22Rv1 (cell line): ENCODE measurements around the gene FAM8A1.

Experiments used
- H3K27ac ChIP-seq: fragments of 450-650 bp; 2 replicates; pipeline ENCODE4 v1.5.1; 2017
- ZFX ChIP-seq: fragments of 450-650 bp; IDR thresholded peaks from 2 replicates; pipeline ENCODE4 v1.6.1; 2017; ENCODE audit warnings: antibody characterized with exemption, borderline replicate concordance
- TF ChIP-seq, protein P1 (sequence below): fragments of 450-650 bp; IDR thresholded peaks from 2 replicates; pipeline ENCODE4 v1.5.1; 2017; ENCODE audit warnings: mild to moderate bottlenecking

Gene FAM8A1

DNA sequence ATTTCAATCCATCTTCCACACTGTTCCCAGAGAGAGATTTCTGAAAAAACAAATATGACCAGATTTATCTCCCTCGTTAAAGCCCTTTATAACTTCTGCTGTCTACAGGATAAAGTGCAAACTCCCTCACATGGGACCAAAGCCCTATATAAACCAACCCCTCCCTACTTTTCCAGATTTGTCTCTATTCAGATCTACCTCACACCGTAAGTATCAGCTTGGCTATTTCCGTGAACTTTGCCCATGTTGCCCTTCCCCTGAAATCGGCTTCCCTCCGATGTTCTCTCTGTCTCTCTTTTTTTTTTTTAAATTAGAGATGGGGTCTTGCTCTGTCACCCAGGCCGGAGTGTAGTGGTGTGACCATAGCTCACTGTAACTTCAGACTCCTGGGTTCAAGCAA is 12.1 kb upstream of the FAM8A1 start:
- TF ChIP-seq, protein P1, sequence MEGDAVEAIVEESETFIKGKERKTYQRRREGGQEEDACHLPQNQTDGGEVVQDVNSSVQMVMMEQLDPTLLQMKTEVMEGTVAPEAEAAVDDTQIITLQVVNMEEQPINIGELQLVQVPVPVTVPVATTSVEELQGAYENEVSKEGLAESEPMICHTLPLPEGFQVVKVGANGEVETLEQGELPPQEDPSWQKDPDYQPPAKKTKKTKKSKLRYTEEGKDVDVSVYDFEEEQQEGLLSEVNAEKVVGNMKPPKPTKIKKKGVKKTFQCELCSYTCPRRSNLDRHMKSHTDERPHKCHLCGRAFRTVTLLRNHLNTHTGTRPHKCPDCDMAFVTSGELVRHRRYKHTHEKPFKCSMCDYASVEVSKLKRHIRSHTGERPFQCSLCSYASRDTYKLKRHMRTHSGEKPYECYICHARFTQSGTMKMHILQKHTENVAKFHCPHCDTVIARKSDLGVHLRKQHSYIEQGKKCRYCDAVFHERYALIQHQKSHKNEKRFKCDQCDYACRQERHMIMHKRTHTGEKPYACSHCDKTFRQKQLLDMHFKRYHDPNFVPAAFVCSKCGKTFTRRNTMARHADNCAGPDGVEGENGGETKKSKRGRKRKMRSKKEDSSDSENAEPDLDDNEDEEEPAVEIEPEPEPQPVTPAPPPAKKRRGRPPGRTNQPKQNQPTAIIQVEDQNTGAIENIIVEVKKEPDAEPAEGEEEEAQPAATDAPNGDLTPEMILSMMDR: no peak
- TF ChIP-seq ZFX: no peak
- no peak overlapping the region for H3K27ac ChIP-seq

DNA sequence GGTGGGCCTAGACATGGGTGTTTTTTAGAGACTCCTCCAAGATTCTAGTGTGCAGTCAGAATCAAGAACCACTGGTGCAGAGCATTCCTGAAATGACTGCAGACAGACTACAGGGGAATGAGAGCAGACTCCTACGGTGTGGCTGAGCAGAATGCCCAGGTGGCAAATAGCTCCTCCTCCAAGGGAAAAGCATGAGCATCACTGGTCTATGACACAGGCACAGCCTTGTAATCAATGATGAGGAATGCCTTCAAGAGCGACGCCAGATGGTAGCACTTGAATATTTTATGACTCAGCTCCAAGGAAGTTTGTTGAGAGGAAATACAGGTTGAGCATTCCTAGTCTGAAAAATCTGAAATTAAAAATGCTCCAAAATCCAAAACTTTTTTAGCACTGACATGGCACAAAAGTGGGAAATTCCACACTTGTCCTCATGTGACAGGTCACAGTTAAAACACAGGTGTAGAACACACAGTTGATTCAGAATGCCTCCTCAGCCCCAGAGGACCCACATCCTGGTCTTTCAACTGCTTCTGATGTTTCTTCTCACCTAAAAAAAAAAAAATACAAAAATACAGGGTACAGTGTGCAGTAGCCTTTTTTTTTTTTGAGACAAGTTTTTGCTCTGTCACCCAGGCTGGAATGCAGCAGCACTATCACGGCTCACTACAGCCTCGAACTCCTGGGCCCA is 10.6 kb upstream of the FAM8A1 start:
- no peak for TF ChIP-seq ZFX
- TF ChIP-seq, protein P1: no peak
- no peak overlapping the region for H3K27ac ChIP-seq

DNA sequence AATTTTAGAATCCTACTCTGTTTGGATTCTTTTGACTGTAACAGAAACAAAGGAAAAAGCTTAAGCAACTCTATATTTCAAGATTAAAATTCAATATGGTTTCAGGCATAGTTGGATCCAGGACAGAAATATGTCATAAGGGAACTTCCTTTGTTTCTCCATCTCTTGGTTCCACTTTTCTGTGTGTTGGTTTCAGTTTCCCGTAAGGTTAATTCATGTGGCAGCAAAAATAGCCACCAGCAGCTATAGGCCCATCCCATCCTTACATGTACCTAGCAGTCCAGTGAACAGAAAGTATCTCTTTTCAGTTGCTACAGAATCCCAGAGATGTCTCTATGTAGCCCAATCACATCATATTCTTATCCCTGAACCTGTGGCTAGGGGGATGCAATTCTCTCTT is 8.8 kb upstream of the FAM8A1 start:
- no peak overlapping the region for H3K27ac ChIP-seq
- TF ChIP-seq, protein P1: no peak
- no peak for TF ChIP-seq ZFX

DNA sequence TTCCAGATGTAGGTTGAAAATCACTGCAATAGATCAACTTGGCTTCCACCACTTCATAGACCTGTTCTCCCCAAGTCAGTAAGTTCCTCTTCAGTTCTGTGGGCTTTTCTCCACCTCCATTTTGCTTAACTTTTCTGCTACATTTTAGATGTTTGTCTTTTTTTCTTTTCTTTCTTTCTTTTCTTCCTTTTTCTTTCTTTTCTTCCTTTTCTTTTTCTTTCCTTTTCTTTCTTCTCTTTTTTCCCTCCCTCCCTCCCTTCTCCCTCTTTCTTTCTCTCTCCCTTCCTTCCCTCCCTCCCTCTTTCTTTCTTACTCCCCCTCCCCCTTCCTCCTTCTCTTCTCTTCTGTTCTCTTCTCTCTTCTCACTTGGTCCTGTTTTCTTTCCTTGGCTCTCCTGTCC is 6.9 kb upstream of the FAM8A1 start:
- TF ChIP-seq ZFX: no peak
- TF ChIP-seq, protein P1: no peak
- H3K27ac ChIP-seq: no peak overlapping the region

DNA sequence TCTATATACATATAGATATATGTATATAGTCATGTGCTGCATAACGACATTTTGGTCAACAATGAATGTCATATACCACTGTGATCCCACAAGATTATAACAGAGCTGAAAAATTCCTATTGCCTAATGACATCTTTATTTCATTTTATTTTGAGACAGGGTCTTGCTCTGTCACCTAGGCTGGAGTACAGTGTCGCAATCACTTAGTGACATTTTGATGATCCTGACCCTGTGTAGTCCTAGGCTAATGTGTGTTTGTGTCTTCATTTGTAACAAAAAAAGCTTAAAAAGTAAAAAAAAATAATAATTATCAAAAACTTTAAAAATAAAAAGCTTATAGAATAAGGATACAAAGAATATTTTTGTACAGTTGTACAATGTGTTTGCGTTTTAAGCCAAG is 4.0 kb upstream of the FAM8A1 start:
- H3K27ac ChIP-seq: no peak overlapping the region
- TF ChIP-seq, protein P1: no peak
- no peak for TF ChIP-seq ZFX

DNA sequence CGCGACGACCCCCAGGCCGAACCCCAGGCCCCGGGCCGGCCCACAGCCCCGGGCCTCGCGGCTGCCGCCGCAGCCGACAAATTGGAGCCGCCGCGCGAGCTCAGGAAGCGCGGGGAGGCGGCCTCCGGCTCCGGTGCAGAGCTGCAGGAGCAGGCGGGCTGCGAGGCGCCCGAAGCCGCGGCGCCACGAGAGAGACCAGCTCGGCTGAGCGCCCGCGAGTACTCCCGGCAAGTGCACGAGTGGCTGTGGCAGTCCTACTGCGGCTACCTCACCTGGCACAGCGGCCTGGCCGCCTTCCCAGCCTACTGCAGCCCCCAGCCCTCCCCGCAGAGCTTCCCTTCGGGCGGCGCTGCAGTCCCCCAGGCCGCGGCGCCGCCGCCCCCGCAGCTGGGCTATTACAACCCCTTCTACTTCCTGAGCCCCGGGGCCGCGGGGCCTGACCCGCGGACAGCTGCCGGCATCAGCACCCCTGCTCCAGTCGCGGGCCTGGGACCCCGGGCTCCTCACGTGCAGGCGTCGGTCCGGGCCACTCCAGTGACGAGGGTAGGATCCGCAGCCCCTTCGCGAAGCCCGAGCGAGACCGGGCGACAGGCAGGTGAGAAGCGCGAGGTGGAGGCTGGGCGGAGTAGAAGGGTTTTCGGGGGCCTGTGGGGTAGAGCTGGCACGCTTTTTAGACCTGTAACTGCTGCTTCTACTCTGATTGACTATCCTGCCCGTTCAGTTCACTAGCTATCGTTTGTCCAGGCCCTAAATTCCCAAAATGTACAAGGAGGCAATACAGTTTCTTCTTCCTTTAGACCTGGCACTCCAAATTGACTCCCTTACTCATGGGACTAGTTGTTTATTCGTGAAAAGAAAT is 654 bp downstream of the FAM8A1 start:
- H3K27ac ChIP-seq: peak overlapping the region; percentile 64

DNA sequence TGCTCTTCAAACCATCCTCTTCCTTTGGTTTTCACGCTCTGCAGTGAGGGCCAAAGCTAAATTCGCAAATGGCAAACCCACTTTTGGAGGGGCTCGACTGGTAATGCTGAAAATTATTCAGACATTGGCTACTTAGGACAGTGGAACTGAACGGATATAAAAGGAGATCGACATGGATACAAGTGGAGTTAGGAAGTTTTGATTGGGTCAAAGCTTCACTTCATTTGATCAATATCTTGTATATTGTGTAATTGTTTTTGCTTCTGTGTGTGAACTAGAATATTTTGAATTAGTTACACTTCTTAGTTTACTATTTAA is 1.2 kb downstream of the FAM8A1 start:
- TF ChIP-seq ZFX: no peak
- TF ChIP-seq, protein P1: no peak
- H3K27ac ChIP-seq: peak overlapping the region; percentile 64

More for the DNA sequence above, 654 bp downstream of the FAM8A1 start:
- TF ChIP-seq ZFX: no peak
- TF ChIP-seq, protein P1: peak; percentile 20
